NCI-H2196 treated with DMSO at 0.1 percent for 48 hours (cell line): ENCODE results near the gene OR52A5.

Experiments used
- DNase-seq: peaks from one replicate; lab custom pipeline; 2025; ENCODE audit not compliant: unreplicated experiment; lab: John Stamatoyannopoulos, UW

The OR52A5 gene

DNA sequence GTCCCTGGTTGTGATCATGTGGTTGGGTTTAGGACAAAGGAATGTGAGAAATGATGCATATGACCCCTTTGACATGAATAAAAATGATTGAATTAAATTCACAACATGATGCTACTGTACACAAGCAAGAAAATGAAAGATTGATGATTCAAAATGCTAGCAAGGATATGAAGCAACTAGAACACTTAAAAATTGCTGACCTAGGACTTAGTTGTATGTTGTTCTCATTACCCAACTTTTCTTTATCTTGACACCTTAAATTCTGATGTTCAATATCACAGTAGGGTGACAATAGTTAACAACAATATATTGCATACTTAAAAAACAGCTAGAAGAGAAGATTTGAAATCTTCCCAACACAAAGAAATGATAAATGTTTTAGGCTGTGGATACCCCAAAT is 20.6 kb downstream of the OR52A5 start:
- DNase-seq, result no peak

DNA sequence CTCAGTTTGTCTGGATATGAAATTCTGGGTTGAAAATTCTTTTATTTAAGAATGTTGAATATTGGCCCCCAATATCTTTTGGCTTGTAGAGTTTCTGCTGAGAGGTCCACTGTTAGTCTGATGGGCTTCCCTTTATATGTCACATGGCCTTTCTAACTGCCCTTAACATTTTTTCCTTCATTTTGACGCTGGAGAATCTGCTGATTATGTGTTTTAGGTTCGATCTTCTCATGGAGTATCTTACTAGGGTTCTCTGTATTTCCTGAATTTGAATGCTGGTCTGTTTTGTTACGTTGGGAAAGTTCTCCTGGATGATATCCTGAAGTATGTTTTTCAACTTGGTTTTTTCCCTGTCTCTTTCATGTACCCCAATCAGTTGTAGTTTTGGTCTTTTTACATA is 22.8 kb downstream of the OR52A5 start:
- no peak for DNase-seq

DNA sequence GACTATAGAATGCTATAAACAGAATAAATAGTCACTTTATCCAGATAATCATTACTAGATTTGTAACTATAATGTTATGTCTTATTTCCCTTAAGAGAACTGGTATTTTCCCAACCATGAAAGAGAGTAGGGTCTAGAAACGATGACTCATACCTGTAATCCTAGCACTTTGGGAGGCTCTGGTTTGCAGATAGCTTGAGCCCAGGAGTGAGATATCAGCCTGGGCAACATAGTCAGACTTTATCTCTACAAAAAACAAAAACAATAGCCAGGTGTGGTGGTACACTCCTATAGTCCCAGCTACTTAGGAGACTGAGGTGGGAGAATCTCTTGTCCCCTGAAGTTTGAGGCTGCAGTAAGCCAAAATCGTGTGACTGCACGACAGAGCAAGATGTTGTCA is 30.9 kb downstream of the OR52A5 start:
- no peak for DNase-seq

DNA sequence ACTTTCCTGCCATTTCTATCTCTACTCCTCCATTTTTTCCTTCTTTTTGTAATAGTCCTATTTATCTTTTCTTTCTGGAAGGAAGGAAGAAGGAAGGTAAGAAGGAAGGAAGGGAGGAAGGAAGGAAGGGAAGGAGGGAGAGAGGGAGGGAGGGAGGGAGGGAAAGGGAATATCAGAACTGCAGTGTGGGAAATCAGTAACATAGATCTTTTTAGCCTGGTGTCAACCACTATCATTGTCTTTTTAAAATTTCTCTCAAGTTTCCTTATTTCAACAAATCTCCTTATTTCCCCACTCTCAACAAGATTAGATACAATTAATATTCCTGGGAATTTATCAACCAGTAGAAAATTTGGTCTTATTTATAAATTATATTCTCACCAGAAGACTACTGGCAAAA is 35.1 kb downstream of the OR52A5 start:
- DNase-seq, result no peak

DNA sequence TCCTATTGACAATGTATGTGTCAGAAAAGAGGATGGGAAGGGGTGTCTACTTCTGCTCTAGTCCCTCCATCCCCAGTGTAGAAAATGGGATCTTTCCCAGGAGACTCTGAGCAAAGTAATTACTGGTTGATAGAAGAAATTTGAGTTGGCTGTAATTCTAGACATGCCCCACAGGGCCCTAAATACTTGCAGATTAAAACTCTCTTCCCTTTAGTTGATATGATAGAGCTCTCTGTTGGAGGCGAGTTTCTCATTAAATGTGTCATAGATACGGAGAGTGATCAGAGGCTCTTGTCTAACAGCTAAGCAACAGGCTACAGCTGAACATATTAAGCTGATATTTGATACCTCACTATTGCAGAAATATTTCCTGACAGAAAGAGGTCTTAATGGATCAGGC is 35.9 kb downstream of the OR52A5 start:
- DNase-seq, result no peak

DNA sequence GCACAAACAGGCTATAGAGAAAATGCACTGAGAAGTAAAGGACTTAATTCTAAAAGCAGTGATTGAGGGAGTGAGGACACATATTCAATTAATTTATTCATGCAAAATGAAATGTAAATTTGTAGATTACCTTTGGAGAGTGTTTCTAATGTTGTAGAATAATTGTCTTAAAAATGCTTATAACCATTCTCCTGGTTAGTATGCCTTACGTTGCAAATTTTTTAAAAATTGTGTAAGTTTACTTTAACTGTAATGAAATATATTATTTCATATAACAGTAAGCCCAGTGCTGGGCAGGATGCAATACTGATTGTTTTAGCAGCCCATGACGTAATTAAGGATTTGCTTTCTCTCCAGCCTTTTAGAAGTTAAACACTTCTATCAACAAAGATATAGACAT is 42.1 kb downstream of the OR52A5 start:
- no peak for DNase-seq

DNA sequence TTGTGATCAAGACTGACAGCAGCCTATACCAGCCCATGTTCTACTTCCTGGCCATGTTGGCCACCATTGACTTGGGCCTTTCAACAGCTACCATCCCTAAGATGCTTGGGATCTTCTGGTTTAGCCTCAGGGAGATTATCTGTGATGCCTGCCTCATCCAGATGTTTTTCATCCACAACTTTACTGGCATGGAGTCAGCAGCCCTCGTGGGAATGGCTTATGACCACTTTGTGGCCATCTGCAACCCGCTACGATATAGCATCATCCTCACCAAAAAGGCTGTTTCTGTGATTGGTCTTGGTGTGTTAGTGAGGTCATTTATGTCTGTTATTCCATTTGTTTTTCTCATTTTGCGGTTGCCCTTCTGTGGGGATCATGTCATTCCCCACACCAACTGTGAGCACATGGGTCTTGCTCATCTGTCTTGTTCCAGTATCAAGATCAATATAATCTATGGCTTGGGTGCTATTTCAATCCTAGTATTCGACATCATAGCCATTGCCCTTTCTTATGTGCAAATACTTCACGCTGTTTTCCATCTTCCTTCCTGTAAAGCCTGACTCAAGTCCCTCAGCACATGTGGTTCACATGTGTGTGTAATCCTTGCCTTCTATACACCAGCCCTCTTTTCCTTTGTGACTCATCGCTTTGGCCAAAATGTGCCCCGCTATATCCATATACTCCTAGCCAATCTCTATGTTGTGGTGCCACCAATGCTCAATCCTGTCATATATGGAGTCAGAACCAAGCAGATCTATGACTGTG is 45.2 kb downstream of the OR52A5 start:
- no peak for DNase-seq

DNA sequence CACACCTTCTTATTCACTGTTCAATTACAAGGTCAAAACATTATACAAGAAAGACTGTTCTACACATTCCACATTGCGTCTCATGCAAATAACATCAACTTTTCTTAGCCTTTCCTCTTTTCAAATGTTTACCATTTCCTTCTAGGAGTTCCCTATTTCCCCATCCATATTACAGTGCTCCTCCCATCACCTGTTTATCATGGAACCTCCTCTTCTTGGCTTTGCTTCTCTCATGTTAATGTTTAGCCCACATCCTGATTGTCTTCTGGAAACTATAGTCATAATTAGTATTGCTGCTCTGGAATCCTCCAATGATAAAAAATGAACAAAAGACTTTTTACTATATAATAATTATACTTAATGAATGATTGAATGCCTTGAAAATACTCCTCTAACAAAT is 47.5 kb downstream of the OR52A5 start:
- no peak for DNase-seq

DNA sequence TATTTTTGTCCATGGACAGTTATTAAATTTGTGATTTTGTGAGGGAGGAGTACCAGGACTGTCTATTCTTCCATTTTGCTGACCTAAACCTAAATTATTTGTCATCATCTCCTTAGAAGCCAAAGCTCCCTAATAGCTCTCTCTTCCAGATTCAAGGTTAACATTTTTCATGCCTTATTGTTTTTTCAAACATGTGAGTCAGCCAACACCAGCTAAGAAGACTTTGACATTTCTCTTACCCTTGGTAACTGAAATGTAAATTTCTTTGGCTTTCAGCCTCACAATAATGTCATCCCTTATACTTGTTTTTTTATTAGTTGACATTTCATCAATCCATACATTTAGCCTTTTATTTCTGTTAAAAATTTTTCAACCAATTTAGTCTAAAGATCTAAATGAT is 49.6 kb downstream of the OR52A5 start:
- no peak for DNase-seq

DNA sequence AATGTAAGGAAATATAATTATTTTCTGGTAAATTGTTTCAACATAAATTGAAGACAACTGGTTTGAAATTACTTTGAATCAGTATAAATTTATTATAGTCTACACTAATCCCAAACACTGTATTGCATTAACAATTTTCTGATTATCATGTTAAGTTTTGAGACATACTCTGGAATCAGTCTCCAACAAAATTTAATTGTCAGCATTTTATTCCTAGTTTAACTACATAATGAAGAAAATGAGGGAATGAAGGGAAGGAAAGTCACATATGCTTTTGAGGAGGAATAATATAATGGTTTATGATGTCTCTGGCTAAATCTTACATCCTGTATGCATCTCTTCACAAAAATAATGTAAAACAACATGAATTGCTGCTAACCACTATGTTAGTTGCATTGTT is 54.6 kb downstream of the OR52A5 start:
- no peak for DNase-seq

DNA sequence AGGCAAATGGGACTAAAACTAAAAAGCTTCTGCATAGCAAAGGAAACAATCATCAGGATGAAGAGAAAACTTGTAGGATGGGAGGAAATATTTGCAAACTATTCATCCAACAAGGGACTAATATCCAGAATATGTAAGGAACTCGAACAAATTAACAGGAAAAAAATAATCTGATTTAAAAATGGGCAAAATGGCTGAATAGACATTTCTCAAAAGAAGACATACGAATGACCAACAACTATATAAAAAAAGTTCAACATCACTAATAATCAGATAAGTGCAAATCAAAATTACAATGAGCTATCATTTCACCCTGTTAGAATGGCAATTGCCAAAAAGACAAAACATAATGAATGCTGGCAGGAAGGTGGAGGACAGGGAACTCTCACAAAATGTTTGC is 56.8 kb downstream of the OR52A5 start:
- no peak for DNase-seq
